Measurements from ENCODE around the gene TOP1. TPM values are rescaled to one million over a fixed set of nuclear protein-coding genes. Genes with fewer than 3 reads are reported as not detected.

TOP1 gene
- polyA plus RNA-seq, 2 of the 4 experiments (the other 2 are of a cell fraction) = 20.8 to 70.6 TPM

DNA sequence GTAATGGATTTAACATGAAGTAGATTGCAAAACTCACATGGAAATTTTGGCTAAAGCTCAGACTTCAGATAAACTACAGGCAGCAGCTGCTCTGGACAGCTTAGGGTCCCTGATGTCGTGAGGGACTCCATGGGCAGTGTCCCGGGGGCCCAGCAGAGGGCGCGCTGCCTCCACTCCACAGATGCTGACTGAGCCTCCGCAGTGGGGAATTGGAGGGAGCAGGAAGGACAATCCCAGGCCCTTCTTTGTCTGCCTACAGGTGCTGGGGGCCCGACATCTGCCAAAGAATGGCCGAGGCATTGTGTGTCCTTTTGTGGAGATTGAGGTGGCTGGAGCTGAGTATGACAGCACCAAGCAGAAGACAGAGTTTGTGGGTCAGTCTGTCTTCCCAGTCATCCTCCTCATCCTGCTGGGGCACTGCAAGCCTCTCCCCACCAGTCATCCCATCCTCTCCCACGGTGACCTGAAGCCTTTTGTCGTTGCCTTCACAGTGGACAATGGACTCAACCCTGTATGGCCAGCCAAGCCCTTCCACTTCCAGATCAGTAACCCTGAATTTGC is 144.6 kb downstream of the TOP1 start:
- TF ChIP-seq ESRRA (IDR thresholded peaks at IDR 0.05; ENCODE audit: borderline replicate concordance, low read length) (no peak), MAZ (IDR thresholded peaks at IDR 0.05; ENCODE audit: borderline replicate concordance, low read depth, low read length) (no peak), FOSL2 (IDR thresholded peaks at IDR 0.05) (no peak), FOSL2 (CRISPR knock-in tag; IDR thresholded peaks at IDR 0.05) (no peak), MAX (IDR thresholded peaks at IDR 0.05) (no peak), EP300 (IDR thresholded peaks at IDR 0.05) (no peak), SMC3 (IDR thresholded peaks at IDR 0.05) (peak; percentile 92), HEYL (CRISPR knock-in tag; IDR thresholded peaks at IDR 0.05) (no peak), FOXS1 (CRISPR knock-in tag; IDR thresholded peaks at IDR 0.05) (no peak), RNF2 (IDR thresholded peaks at IDR 0.05; ENCODE audit: borderline replicate concordance, low read depth) (no peak), NPAS2 (CRISPR knock-in tag; IDR thresholded peaks at IDR 0.05; ENCODE audit: borderline replicate concordance) (no peak), ELK1 (IDR thresholded peaks at IDR 0.05; ENCODE audit: low read depth, low read length) (no peak), TP53 (CRISPR knock-in tag; IDR thresholded peaks at IDR 0.05) (no peak), FOSB (CRISPR knock-in tag; IDR thresholded peaks at IDR 0.05) (no peak), SREBF2 (IDR thresholded peaks at IDR 0.05) (no peak), RARB (CRISPR knock-in tag; IDR thresholded peaks at IDR 0.05) (no peak), HOXA7 (CRISPR knock-in tag; IDR thresholded peaks at IDR 0.05) (no peak), CHD2 (IDR thresholded peaks at IDR 0.05; ENCODE audit: low read length, partially characterized antibody) (no peak), RAD21 (conservative IDR thresholded peaks at IDR 0.05 in 1 of 2, IDR thresholded peaks at IDR 0.05 in 1 of 2) (peak; percentile 89 to 93), HOXB13 (CRISPR knock-in tag; IDR thresholded peaks at IDR 0.05; ENCODE audit: low read depth) (no peak)
- TF ChIP-seq, protein P1, sequence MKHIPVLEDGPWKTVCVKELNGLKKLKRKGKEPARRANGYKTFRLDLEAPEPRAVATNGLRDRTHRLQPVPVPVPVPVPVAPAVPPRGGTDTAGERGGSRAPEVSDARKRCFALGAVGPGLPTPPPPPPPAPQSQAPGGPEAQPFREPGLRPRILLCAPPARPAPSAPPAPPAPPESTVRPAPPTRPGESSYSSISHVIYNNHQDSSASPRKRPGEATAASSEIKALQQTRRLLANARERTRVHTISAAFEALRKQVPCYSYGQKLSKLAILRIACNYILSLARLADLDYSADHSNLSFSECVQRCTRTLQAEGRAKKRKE (CRISPR knock-in tag; IDR thresholded peaks at IDR 0.05; ENCODE audit: low read depth) = no peak
- TF ChIP-seq, protein P2, sequence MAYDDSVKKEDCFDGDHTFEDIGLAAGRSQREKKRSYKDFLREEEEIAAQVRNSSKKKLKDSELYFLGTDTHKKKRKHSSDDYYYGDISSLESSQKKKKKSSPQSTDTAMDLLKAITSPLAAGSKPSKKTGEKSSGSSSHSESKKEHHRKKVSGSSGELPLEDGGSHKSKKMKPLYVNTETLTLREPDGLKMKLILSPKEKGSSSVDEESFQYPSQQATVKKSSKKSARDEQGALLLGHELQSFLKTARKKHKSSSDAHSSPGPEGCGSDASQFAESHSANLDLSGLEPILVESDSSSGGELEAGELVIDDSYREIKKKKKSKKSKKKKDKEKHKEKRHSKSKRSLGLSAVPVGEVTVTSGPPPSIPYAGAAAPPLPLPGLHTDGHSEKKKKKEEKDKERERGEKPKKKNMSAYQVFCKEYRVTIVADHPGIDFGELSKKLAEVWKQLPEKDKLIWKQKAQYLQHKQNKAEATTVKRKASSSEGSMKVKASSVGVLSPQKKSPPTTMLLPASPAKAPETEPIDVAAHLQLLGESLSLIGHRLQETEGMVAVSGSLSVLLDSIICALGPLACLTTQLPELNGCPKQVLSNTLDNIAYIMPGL (CRISPR knock-in tag; IDR thresholded peaks at IDR 0.05; ENCODE audit: borderline replicate concordance) = no peak
- TF ChIP-seq, protein P3, sequence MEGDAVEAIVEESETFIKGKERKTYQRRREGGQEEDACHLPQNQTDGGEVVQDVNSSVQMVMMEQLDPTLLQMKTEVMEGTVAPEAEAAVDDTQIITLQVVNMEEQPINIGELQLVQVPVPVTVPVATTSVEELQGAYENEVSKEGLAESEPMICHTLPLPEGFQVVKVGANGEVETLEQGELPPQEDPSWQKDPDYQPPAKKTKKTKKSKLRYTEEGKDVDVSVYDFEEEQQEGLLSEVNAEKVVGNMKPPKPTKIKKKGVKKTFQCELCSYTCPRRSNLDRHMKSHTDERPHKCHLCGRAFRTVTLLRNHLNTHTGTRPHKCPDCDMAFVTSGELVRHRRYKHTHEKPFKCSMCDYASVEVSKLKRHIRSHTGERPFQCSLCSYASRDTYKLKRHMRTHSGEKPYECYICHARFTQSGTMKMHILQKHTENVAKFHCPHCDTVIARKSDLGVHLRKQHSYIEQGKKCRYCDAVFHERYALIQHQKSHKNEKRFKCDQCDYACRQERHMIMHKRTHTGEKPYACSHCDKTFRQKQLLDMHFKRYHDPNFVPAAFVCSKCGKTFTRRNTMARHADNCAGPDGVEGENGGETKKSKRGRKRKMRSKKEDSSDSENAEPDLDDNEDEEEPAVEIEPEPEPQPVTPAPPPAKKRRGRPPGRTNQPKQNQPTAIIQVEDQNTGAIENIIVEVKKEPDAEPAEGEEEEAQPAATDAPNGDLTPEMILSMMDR (IDR thresholded peaks at IDR 0.05) = peak; percentile 85
- H3K4me1 ChIP-seq = peaks cover 11% of the 10 kb centered on the region; the same call in 2 of the 3 replicates
- ATAC-seq (peak; percentile 89 to 95), FAIRE-seq (no peak), DNase-seq (ENCODE audit: low read depth in 1 of 2, low spot score in 1 of 2) (peak; percentile 60 to 81)
- H3K4me2 ChIP-seq = no peak overlapping the region
- POLR2A ChIA-PET = no interaction called here
- 10% methylated on average over 8 of the region's 9 CpGs for WGBS (ENCODE audit: missing lambda C conversion rate)
- H3K27ac ChIP-seq = no peak overlapping the region
- CTCF ChIA-PET = interaction anchor here (0.6 to 12.1 kb wide), 70 partner anchors 9 to 520 kb away, joined by 3 to 248 read pairs (median 4); partner anchors contain the start of genes LPIN3, PLCG1 and ZHX3
- no peak overlapping the region for H3K4me3 ChIP-seq
- no peaks in the 10 kb centered on the region for H3K9me3 ChIP-seq

All from A549 (cell line).